Fibroblast of lung (primary cell): ENCODE measurements around the gene NEK8. TPM values are rescaled to one million over a fixed set of nuclear protein-coding genes. Genes with fewer than 3 reads are reported as not detected.
A peak's percentile ranks its signal among the peaks of the same experiment; 100 is the strongest.

ENCODE experiments used
- DNase-seq, 2 donors: peaks; one replicate each; pipeline versions ENCODE4 v3.0.0 to v3.0.0-alpha.2; 2010; ENCODE audit warnings: low read depth in 2 of 2
- H2AFZ ChIP-seq: 2 replicates; pipeline ENCODE4 v1.5.1; 2012; ENCODE audit warnings: low read length, control low read depth, inconsistent platforms
- H3K27ac ChIP-seq: 2 replicates; pipeline ENCODE4 v1.5.1; 2011; ENCODE audit warnings: low read length, control low read depth; ENCODE audit not compliant: insufficient read depth
- H3K27me3 ChIP-seq: 2 replicates; pipeline ENCODE4 v1.5.1; 2011; ENCODE audit warnings: mild to moderate bottlenecking, low read length; ENCODE audit not compliant: control insufficient read depth, insufficient read depth
- H3K36me3 ChIP-seq: 2 replicates; pipeline ENCODE4 v1.5.1; 2011; ENCODE audit warnings: low read length; ENCODE audit not compliant: control insufficient read depth, insufficient read depth
- H3K4me1 ChIP-seq: 2 replicates; pipeline ENCODE4 v1.5.1; 2011; ENCODE audit warnings: low read length; ENCODE audit not compliant: control insufficient read depth, insufficient read depth; ENCODE audit errors: extremely low read depth
- H3K4me2 ChIP-seq: 2 replicates; pipeline ENCODE4 v1.5.1; 2011; ENCODE audit warnings: low read length, control low read depth; ENCODE audit not compliant: insufficient read depth; ENCODE audit errors: extremely low read depth
- H3K4me3 ChIP-seq, 4 experiments: fragments of 200-600 bp in 1 of 4; sonication (generic) in 1 of 4; replicated peaks in 1 of 4; 2 replicates each; pipeline ENCODE4 v1.5.1; 2011 to 2016; ENCODE audit warnings: low read length in 4 of 4, low read depth in 3 of 4, mild to moderate bottlenecking in 3 of 4, control low read depth in 2 of 4, inconsistent platforms in 1 of 4, mixed read lengths in 1 of 4; ENCODE audit not compliant: insufficient read depth in 1 of 4; ENCODE audit errors: control extremely low read depth in 1 of 4
- H3K79me2 ChIP-seq: 2 replicates; pipeline ENCODE4 v1.5.1; 2012; ENCODE audit warnings: mild to moderate bottlenecking, low read length, inconsistent platforms; ENCODE audit not compliant: control insufficient read depth, insufficient read depth
- H3K9ac ChIP-seq: 2 replicates; pipeline ENCODE4 v1.5.1; 2011; ENCODE audit warnings: mild to moderate bottlenecking, low read length, control low read depth; ENCODE audit not compliant: insufficient read depth
- H3K9me3 ChIP-seq: 2 replicates; pipeline ENCODE4 v1.5.1; 2012; ENCODE audit warnings: low read depth, low read length; ENCODE audit not compliant: control insufficient read depth, insufficient read depth
- H4K20me1 ChIP-seq: 2 replicates; pipeline ENCODE4 v1.5.1; 2011; ENCODE audit warnings: low read length; ENCODE audit not compliant: control insufficient read depth, insufficient read depth; ENCODE audit errors: extremely low read depth
- EZH2 ChIP-seq: IDR thresholded peaks from 2 replicates; pipeline ENCODE4 v1.5.1; 2012; ENCODE audit warnings: low read length, control low read depth, mild to moderate bottlenecking; ENCODE audit errors: missing control alignments
- polyA plus RNA-seq, 2 donors: library from polyadenylated mRNA; depleted of rRNA in 1 of 2; stranded (reverse) in 1 of 2; unstranded in 1 of 2; fragments of >200 nt; gene quantifications; 2 replicates each; pipeline ENCODE4 v1.2.1, GENCODE V29; 2011 to 2012; ENCODE audit warnings: missing spikeins in 1 of 2
- total RNA-seq: library from RNA; depleted of rRNA; stranded (reverse); fragments of >200 nt; gene quantifications from 2 replicates; pipeline ENCODE4 v1.2.1, GENCODE V29; 2014
- TF ChIP-seq, protein P1 (sequence below), 2 donors: IDR thresholded peaks in 1 of 2; conservative IDR thresholded peaks in 1 of 2; 1 replicate in 1 of 2; 2 replicates in 1 of 2; pipeline ENCODE4 v1.5.1; 2011 to 2012; ENCODE audit warnings: low read length in 2 of 2, control low read depth in 1 of 2, inconsistent platforms in 1 of 2, low read depth in 1 of 2, mild to moderate bottlenecking in 1 of 2

Gene NEK8
- total and polyA plus RNA-seq, 2 donors (not counting 1 experiment from before 2014, with no cell fraction given), result 2.8 to 3.8 TPM

GRCh38 chr17:28763804-28764266, 35.2 kb downstream of the NEK8 start:
- H3K4me3 ChIP-seq, result no peak overlapping the region

DNA sequence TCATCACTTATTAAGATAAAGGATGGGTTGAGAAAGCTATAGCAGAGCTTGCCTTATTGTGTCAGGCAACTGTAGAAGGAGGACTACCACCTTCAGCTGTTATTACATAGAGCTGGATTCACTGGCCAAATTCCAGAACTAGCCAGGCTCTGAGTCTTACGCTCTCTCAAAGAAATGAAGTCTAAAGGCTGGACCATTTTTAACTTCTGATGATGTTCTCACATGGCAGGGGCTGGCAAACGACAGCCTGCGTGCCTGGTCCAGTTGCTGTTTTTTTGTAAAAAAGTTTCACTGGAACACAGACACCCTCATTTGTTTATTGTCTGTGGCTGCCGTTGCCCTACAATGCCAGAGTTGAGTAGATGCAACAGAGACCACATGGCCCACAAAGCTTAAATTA, 36.5 kb downstream of the NEK8 start:
- H3K4me2 ChIP-seq, result no peak overlapping the region
- H3K27me3 ChIP-seq, result no peaks in the 10 kb centered on the region
- H3K27ac ChIP-seq, result no peak overlapping the region
- no peaks in the 10 kb centered on the region for H3K4me1 ChIP-seq
- TF ChIP-seq, protein P1, sequence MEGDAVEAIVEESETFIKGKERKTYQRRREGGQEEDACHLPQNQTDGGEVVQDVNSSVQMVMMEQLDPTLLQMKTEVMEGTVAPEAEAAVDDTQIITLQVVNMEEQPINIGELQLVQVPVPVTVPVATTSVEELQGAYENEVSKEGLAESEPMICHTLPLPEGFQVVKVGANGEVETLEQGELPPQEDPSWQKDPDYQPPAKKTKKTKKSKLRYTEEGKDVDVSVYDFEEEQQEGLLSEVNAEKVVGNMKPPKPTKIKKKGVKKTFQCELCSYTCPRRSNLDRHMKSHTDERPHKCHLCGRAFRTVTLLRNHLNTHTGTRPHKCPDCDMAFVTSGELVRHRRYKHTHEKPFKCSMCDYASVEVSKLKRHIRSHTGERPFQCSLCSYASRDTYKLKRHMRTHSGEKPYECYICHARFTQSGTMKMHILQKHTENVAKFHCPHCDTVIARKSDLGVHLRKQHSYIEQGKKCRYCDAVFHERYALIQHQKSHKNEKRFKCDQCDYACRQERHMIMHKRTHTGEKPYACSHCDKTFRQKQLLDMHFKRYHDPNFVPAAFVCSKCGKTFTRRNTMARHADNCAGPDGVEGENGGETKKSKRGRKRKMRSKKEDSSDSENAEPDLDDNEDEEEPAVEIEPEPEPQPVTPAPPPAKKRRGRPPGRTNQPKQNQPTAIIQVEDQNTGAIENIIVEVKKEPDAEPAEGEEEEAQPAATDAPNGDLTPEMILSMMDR (conservative IDR thresholded peaks at IDR 0.05 in 1 of 2, IDR thresholded peaks at IDR 0.05 in 1 of 2; ENCODE audit: low read depth in 1 of 2, low read length in 2 of 2), result no peak
- TF ChIP-seq EZH2, result no peak
- no peaks in the 10 kb centered on the region for H3K36me3 ChIP-seq
- H3K9ac ChIP-seq, result no peak overlapping the region
- no peak overlapping the region for H3K4me3 ChIP-seq
- no peak overlapping the region for H2AFZ ChIP-seq
- H3K79me2 ChIP-seq, result peaks cover 1% of the 10 kb centered on the region
- H4K20me1 ChIP-seq, result no peaks in the 10 kb centered on the region
- no peaks in the 10 kb centered on the region for H3K9me3 ChIP-seq
- no peak for DNase-seq

More at GRCh38 chr17:28763804-28764266, 35.2 kb downstream of the NEK8 start:
- no peak for TF ChIP-seq EZH2
- TF ChIP-seq, protein P1 (conservative IDR thresholded peaks at IDR 0.05 in 1 of 2, IDR thresholded peaks at IDR 0.05 in 1 of 2; ENCODE audit: low read depth in 1 of 2, low read length in 2 of 2), result peak; percentile 81 to 89
- H3K9ac ChIP-seq, result no peak overlapping the region
- peaks cover 7% of the 10 kb centered on the region for H3K36me3 ChIP-seq
- DNase-seq, result peak; percentile 56 to 85
- no peaks in the 10 kb centered on the region for H3K9me3 ChIP-seq
- no peaks in the 10 kb centered on the region for H3K4me1 ChIP-seq
- H3K27me3 ChIP-seq, result no peaks in the 10 kb centered on the region
- no peak overlapping the region for H2AFZ ChIP-seq
- no peaks in the 10 kb centered on the region for H4K20me1 ChIP-seq
- no peak overlapping the region for H3K27ac ChIP-seq
- H3K79me2 ChIP-seq, result peaks cover 1% of the 10 kb centered on the region
- no peak overlapping the region for H3K4me2 ChIP-seq

GRCh38 chr17:28773736-28774135, 45.1 kb downstream of the NEK8 start:
- H3K79me2 ChIP-seq, result peaks cover 3% of the 10 kb centered on the region
- DNase-seq, result no peak
- no peaks in the 10 kb centered on the region for H4K20me1 ChIP-seq

More at GRCh38 chr17:28773736-28774135, 45.1 kb downstream of the NEK8 start:
- Histone ChIP-seq H3K27ac (no peak overlapping the region), H3K9ac (no peak overlapping the region), H3K27me3 (no peaks in the 10 kb centered on the region), H3K4me3 (no peak overlapping the region), H3K36me3 (no peaks in the 10 kb centered on the region), H2AFZ (no peak overlapping the region), H3K9me3 (no peaks in the 10 kb centered on the region), H3K4me1 (no peaks in the 10 kb centered on the region), H3K4me2 (no peak overlapping the region)
- TF ChIP-seq EZH2, result no peak
- TF ChIP-seq, protein P1 (conservative IDR thresholded peaks at IDR 0.05 in 1 of 2, IDR thresholded peaks at IDR 0.05 in 1 of 2; ENCODE audit: low read depth in 1 of 2, low read length in 2 of 2), result no peak
